Transverse colon (tissue), 4 donors: ENCODE results near the gene AIF1L. TPM values are rescaled to one million over a fixed set of nuclear protein-coding genes. Genes with fewer than 3 reads are reported as not detected.

ENCODE experiments used
- DNase-seq: peaks from one replicate; pipeline ENCODE4 v3.0.0-alpha.2; 2019
- H3K27ac ChIP-seq, 4 donors: fragments of 200-600 bp; sonication (generic); 2 replicates each; pipeline ENCODE4 v1.5.1; 2016 to 2018; ENCODE audit warnings: inconsistent platforms in 4 of 4
- H3K27me3 ChIP-seq: fragments of 200-600 bp; sonication (generic); 2 replicates; pipeline ENCODE4 v1.5.1; 2017; ENCODE audit warnings: inconsistent platforms
- H3K36me3 ChIP-seq, 4 donors: fragments of 200-600 bp; sonication (generic); 2 replicates each; pipeline ENCODE4 v1.5.1; 2017 to 2019; ENCODE audit warnings: inconsistent platforms in 4 of 4
- H3K4me1 ChIP-seq, 4 donors: fragments of 200-600 bp; sonication (generic); 2 replicates each; pipeline ENCODE4 v1.5.1; 2017 to 2020; ENCODE audit warnings: inconsistent platforms in 4 of 4
- H3K4me3 ChIP-seq, 4 donors: fragments of 200-600 bp; sonication (generic); 1 replicate in 1 of 4; 2 replicates in 3 of 4; pipeline versions ENCODE4 v1.5.1 to v1.6.1; 2017 to 2019; ENCODE audit warnings: inconsistent platforms in 4 of 4
- H3K9me3 ChIP-seq, 2 donors: fragments of 200-600 bp; sonication (generic); 2 replicates each; pipeline ENCODE4 v1.5.1; 2017 to 2019; ENCODE audit warnings: inconsistent platforms in 2 of 2
- CTCF ChIP-seq, 5 experiments: fragments of 200-600 bp in 3 of 5; fragments of 450-650 bp in 2 of 5; sonication (generic) in 3 of 5; IDR thresholded peaks; 1 replicate in 2 of 5; 2 replicates in 3 of 5; pipeline ENCODE4 v1.5.1; 2016 to 2017; ENCODE audit warnings: antibody characterized with exemption in 5 of 5, inconsistent platforms in 3 of 5, mild to moderate bottlenecking in 2 of 5, moderate library complexity in 1 of 5
- EP300 ChIP-seq: sonication (generic); formaldehyde crosslinking; IDR thresholded peaks from one replicate; pipeline ENCODE4 v1.6.1; 2017; ENCODE audit warnings: antibody characterized with exemption, low read depth
- POLR2A ChIP-seq: fragments of 450-650 bp; IDR thresholded peaks from one replicate; pipeline ENCODE4 v1.6.1; 2016; ENCODE audit warnings: antibody characterized with exemption, mild to moderate bottlenecking, moderate library complexity
- POLR2AphosphoS5 ChIP-seq, 3 donors: sonication (generic); formaldehyde crosslinking; IDR thresholded peaks; one replicate each; pipeline ENCODE4 v1.6.1; 2016; ENCODE audit warnings: antibody characterized with exemption in 3 of 3
- WGBS, 2 donors: methylation state at CpG; one replicate each; pipeline ENCODE4 v1.1.5; 2018; ENCODE audit warnings: low coverage in 1 of 2; 5-methylcytosine and 5-hydroxymethylcytosine counted together
- in situ Hi-C, 4 donors: fragments of 200-750 bp; cut with MboI; loops; one replicate each; pipeline versions ENCODE4 v1.15.0 to v1.15.1; 2017; ENCODE audit warnings: low sequenced_read_pairs in 3 of 4, low pct_ligation_motif_present in 1 of 4, low pct_unique_long_range_greater_than_20kb in 1 of 4
- intact Hi-C: fragments of 100-400 bp; cut with DNase I; formaldehyde crosslinking; loops from one replicate; pipeline ENCODE4 v1.15.1; 2023; ENCODE audit warnings: low total_unique reads
- total RNA-seq, 4 donors: library from RNA; depleted of rRNA; stranded (reverse); fragments of >200 nt; gene quantifications; one replicate each; pipeline ENCODE4 v1.1.0, GENCODE V29; 2016

Gene AIF1L
- total RNA-seq, 4 donors from 2014 or later: 0.75 to 4.4 (median 1.7) TPM

DNA sequence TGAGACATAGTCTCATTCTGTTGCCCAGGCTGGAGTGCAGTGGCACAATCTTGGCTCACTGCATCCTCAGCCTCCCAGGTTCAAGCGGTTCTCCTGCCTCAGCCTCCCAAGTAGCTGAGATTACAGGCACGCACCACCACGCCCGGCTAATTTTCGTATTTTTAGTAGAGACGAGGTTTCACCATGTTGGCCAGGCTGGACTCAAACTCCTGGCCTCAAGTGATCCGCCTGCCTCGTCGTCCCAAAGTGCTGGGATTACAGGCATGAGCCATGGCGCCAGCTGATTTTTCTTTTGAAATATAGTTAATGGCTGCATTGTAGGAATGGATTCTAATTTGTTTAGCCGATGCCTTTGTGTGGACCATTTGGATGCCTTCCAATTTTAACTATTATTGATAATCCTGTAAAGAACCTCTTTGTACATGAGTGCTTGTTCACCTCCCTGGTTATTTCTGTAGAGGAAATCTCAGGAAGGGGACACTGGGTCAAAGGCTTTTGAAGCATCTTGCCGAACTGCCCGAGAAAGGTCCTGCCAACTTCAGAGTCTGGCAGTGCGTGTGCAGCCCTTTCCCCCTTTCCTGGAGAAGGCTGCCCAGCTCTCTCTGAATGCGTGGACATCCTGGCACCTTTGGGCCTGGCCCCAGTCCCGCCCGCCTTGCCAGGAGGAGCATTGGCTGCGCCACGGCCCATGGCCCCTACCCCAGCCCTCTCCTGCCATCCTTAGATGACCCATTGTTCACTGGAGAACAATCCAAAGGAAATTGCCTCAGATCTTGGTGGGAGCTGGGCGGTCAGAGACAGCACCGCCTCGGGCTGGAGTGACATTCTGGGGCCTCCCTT lies 20.2 kb downstream of the AIF1L start:
- TF ChIP-seq CTCF (IDR thresholded peaks at IDR 0.05): no peak
- no peak for TF ChIP-seq POLR2A
- no peak for TF ChIP-seq POLR2AphosphoS5 (IDR thresholded peaks at IDR 0.05)
- TF ChIP-seq EP300: no peak
- 83% methylated on average over 22 of the region's 22 CpGs; no CpG with 5 or more reads in 1 of the 2 donors for WGBS, 2 donors
- intact Hi-C loops (no loop called here), in situ Hi-C loops (no loop called here)
- H3K4me3 ChIP-seq: no peak overlapping the region
- no peaks in the 10 kb centered on the region for H3K36me3 ChIP-seq
- H3K4me1 ChIP-seq: no peaks in the 10 kb centered on the region
- H3K27ac ChIP-seq: no peak overlapping the region
- H3K27me3 ChIP-seq: no peaks in the 10 kb centered on the region
- no peak for DNase-seq
- H3K9me3 ChIP-seq: no peaks in the 10 kb centered on the region

- no peak overlapping the region for H3K4me3 ChIP-seq
- H3K27ac ChIP-seq: no peak overlapping the region
- WGBS, 2 donors: 56 to 68% methylated on average over 5 to 13 of the region's 13 CpGs
- in situ Hi-C loops: no loop called here
- no peaks in the 10 kb centered on the region for H3K9me3 ChIP-seq
- no peaks in the 10 kb centered on the region for H3K36me3 ChIP-seq
- no peak for DNase-seq
- TF ChIP-seq EP300 (no peak), POLR2AphosphoS5 (IDR thresholded peaks at IDR 0.05) (no peak)
- H3K27me3 ChIP-seq: no peaks in the 10 kb centered on the region
- intact Hi-C loops: no loop called here
- no peaks in the 10 kb centered on the region for H3K4me1 ChIP-seq
These were observed 20.9 kb downstream of the AIF1L start for GRCh38 chr9:131117121-131117761.

DNA sequence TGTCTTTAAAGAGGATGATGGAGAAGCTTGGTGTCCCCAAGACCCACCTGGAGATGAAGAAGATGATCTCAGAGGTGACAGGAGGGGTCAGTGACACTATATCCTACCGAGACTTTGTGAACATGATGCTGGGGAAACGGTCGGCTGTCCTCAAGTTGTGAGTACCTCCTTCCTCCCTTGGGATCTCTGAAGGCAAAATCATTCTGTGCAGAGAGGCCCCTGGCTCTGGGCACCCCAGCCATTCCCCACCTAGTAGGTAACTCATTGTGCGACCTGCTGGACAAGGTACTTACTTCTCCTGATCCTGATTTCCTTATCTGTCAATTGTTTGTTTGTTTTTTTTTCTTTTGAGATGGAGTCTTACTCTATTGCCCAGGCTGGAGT lies 21.4 kb downstream of the AIF1L start:
- intact Hi-C loops: no loop called here
- in situ Hi-C loops: no loop called here
- H3K36me3 ChIP-seq: no peaks in the 10 kb centered on the region
- H3K27me3 ChIP-seq: no peaks in the 10 kb centered on the region
- no peak for DNase-seq
- TF ChIP-seq EP300 (no peak), POLR2A (no peak), CTCF (IDR thresholded peaks at IDR 0.05) (no peak), POLR2AphosphoS5 (IDR thresholded peaks at IDR 0.05) (no peak)
- H3K27ac ChIP-seq: no peak overlapping the region
- H3K4me3 ChIP-seq: no peak overlapping the region
- H3K9me3 ChIP-seq: no peaks in the 10 kb centered on the region
- 77% methylated on average over 4 of the region's 4 CpGs; no CpG with 5 or more reads in 1 of the 2 donors for WGBS, 2 donors
- no peaks in the 10 kb centered on the region for H3K4me1 ChIP-seq

GRCh38 chr9:131119600-131119999 lies 23.3 kb downstream of the AIF1L start:
- 79 to 83% methylated on average over 1 to 8 of the region's 8 CpGs for WGBS, 2 donors
- no peaks in the 10 kb centered on the region for H3K36me3 ChIP-seq
- in situ Hi-C loops (no loop called here), intact Hi-C loops (no loop called here)
- no peak overlapping the region for H3K4me3 ChIP-seq
- no peak overlapping the region for H3K27ac ChIP-seq
- TF ChIP-seq POLR2A (no peak), CTCF (IDR thresholded peaks at IDR 0.05) (no peak)
- no peak for DNase-seq
- H3K27me3 ChIP-seq: no peaks in the 10 kb centered on the region
- peaks cover 2 to 3% (median 3%) of the 10 kb centered on the region in 4 donors for H3K4me1 ChIP-seq
- H3K9me3 ChIP-seq: no peaks in the 10 kb centered on the region
